NCI-H1436 (cell line): ENCODE results near the gene SLC10A7.

Source experiments
- DNase-seq: peaks from one replicate; lab custom pipeline; 2025; lab: John Stamatoyannopoulos, UW

SLC10A7 gene

GRCh38 chr4:146255874-146256273 lies 265.9 kb downstream of the SLC10A7 start:
- no peak for DNase-seq

GRCh38 chr4:146255463-146255862 lies 266.3 kb downstream of the SLC10A7 start:
- DNase-seq = no peak

GRCh38 chr4:146252969-146253611 lies 268.6 kb downstream of the SLC10A7 start:
- DNase-seq = no peak

GRCh38 chr4:146247356-146247755 lies 274.4 kb downstream of the SLC10A7 start:
- no peak for DNase-seq

GRCh38 chr4:146246381-146246780 lies 275.4 kb downstream of the SLC10A7 start:
- DNase-seq = no peak

- no peak for DNase-seq
Measured at GRCh38 chr4:146245850-146246249, 275.9 kb downstream of the SLC10A7 start.

GRCh38 chr4:146245246-146245645 lies 276.5 kb downstream of the SLC10A7 start:
- no peak for DNase-seq

GRCh38 chr4:146244496-146244895 lies 277.2 kb downstream of the SLC10A7 start:
- DNase-seq = no peak

- DNase-seq = no peak
Measured at GRCh38 chr4:146243883-146244277, 277.9 kb downstream of the SLC10A7 start.

GRCh38 chr4:146243141-146243882 lies 278.4 kb downstream of the SLC10A7 start:
- no peak for DNase-seq

GRCh38 chr4:146238107-146238506 lies 283.6 kb downstream of the SLC10A7 start:
- DNase-seq = no peak

- DNase-seq = no peak
Measured at GRCh38 chr4:146237092-146237491, 284.6 kb downstream of the SLC10A7 start.

GRCh38 chr4:146236216-146236615 lies 285.5 kb downstream of the SLC10A7 start:
- no peak for DNase-seq

- no peak for DNase-seq
Measured at GRCh38 chr4:146235654-146236177, 286.0 kb downstream of the SLC10A7 start.

GRCh38 chr4:146232131-146232722 lies 289.5 kb downstream of the SLC10A7 start:
- DNase-seq = no peak

GRCh38 chr4:146229406-146229805 lies 292.3 kb downstream of the SLC10A7 start:
- no peak for DNase-seq

- DNase-seq = no peak
Measured at GRCh38 chr4:146224326-146224966, 297.3 kb downstream of the SLC10A7 start.

GRCh38 chr4:146222313-146222712 lies 299.4 kb downstream of the SLC10A7 start:
- no peak for DNase-seq

- no peak for DNase-seq
Measured at GRCh38 chr4:146214238-146214637, 307.5 kb downstream of the SLC10A7 start, which contains the start of gene REELD1. Gene REELD1, plus strand, starts transcription at chr4:146214538. Its CDS starts 2,415 bp downstream, at chr4:146216953.

GRCh38 chr4:146212781-146213180 lies 309.0 kb downstream of the SLC10A7 start:
- no peak for DNase-seq

GRCh38 chr4:146211440-146211839 lies 310.3 kb downstream of the SLC10A7 start:
- DNase-seq = no peak

- no peak for DNase-seq
Measured at GRCh38 chr4:146210890-146211289, 310.9 kb downstream of the SLC10A7 start.
